Stimulated activated CD8-positive, alpha-beta memory T cell treated with anti-CD3 and anti-CD28 coated beads, Interleukin-2, amount 100 ng/mL, for 48 hours (primary cell): ENCODE data around the gene PPP2R5C.

ENCODE experiments used
- DNase-seq, 2 donors: peaks; one replicate each; pipeline ENCODE4 v3.0.0-alpha.2; 2020; ENCODE audit warnings: low read depth in 2 of 2

PPP2R5C gene

DNA sequence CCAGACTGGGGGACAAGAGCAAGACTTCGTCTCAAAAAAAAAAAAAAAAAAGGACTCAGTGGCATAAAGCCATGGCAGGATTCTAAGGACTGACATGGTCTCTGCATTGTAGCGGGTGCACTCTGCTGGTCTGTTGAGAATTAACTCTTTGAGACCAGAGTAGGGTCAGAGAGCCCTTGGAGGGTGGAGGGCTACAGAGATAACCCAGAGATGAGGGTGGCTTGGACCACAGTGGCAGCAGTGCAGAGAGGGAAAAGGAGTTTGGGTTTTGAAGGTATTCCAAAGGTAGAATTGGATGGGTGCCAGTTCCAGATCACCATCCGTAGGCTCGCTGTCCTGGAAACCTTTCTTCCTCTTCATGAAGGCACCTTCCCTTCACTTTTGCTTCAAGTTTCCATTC, 188.6 kb downstream of the PPP2R5C start:
- no peak for DNase-seq

DNA sequence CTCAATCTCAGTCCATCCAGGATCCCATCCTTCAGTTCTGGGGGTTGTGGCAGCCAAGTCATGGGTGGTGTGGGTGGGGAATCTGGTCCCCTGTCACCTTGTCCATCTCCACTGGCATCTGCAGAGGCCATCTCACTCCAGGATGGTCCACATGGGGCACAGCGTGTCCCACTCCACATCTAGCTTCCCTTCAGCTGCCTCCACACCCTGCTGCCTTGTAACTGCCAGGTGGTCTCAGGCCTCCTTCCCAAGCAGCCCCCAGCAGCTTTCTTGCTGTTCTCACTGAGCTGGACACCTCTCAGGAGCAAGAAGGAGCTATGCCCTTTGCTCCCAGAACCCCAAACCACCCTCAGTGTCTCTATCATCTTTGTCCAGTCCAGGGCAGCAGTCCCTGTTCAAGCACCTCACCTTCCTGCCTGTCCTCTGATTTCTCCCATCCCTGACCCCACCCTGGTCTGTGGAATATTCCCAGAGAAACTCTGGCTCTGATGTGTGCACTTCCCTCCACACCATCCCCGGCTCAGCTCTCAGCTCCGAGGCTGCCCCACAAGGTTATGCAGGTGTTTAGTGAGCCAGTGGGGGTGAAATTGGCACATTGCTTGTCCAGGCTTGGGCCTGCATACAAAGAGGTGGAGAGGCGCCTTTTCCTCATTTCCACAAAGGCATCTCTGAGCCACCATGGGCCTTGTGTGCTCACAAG, 189.2 kb downstream of the PPP2R5C start:
- no peak for DNase-seq

DNA sequence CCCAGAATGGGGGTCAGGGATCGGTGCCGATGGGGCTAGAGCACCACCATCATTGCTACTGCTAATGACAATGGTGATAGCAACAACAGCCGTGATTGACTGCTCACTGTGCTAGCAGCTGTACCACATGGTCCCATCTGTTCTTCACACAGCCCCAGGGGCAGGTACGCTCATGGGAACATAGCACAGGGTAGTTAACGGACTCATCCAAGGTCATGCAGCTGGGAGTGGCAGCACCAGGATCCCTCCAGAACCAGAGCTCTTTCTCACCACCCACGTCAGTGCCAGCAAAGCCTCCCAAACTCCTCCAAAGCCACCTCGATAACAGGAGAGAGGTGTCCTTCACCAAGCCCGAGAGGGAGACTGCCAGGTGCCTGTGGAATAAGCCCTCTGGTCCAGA, 191.6 kb downstream of the PPP2R5C start:
- DNase-seq, result no peak

- DNase-seq, result no peak
Observed at GRCh38 chr14:101954501-101954900, 193.0 kb downstream of the PPP2R5C start.

GRCh38 chr14:101955695-101956161, 194.2 kb downstream of the PPP2R5C start:
- DNase-seq, result no peak

- DNase-seq, result no peak
Observed at GRCh38 chr14:101956179-101956885, 194.8 kb downstream of the PPP2R5C start.

GRCh38 chr14:101957406-101958234, 196.1 kb downstream of the PPP2R5C start:
- DNase-seq, result no peak

- DNase-seq, result no peak
Observed at GRCh38 chr14:101958418-101959180, 197.1 kb downstream of the PPP2R5C start.

- DNase-seq, result no peak
Observed at GRCh38 chr14:101959277-101959676, 197.8 kb downstream of the PPP2R5C start.

GRCh38 chr14:101960225-101960624, 198.7 kb downstream of the PPP2R5C start:
- no peak for DNase-seq

- DNase-seq, result peak in 1 of 2 donors; percentile 64
Observed at GRCh38 chr14:101961011-101961721, 199.7 kb downstream of the PPP2R5C start.

DNA sequence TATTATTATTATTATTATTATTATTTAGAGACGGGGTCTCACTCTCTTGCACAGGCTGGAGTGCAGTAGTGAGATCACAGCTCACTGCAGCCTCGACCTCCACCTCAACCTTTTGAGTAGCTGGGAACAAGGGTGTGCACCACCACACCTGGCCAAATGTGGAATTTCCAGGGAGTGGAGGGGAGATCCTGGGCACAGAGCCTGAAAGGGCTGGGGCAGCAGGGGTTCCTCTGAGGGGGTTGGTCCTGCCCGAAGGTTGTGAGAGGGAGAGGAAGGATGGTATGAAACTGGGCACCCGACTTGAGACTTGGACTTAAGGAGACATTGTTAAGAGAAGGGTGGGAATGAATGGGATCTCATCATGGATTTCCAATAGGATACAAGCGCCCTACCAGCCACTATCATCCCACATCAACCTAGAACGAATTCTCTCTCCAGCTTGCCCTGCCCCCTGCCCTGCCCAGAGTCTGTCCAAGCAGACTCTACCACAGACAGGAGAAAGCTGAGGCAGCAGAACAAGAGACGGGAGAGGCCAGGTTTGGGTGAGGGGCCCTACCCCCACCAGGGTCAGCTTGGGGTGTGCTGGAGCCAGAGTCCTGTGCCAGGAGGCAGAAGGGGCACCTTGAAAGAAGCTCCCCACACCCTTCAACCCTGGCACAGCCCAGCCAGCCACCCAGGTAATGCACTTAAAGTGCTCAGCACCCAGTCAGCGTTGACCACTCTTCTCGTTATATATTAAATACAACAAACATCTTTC, 200.4 kb downstream of the PPP2R5C start:
- no peak for DNase-seq

DNA sequence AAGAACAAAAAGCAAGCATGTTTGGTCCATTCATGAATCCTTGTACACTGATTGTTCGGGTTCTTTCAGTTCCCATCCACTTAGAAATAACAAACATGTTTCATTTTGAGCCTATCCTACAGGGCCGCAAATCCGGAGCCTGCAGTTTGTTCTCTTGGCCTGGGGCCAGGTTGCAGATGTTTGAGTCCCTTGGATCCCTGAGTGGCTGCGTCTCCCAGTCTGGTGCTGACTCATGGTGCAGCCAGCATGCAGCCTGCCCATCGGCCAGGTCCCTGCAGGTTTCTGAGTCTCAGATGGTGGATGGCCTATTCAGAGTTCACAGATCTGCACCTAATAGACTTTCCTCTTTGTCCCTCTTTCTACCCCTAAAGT, 201.0 kb downstream of the PPP2R5C start:
- no peak for DNase-seq

DNA sequence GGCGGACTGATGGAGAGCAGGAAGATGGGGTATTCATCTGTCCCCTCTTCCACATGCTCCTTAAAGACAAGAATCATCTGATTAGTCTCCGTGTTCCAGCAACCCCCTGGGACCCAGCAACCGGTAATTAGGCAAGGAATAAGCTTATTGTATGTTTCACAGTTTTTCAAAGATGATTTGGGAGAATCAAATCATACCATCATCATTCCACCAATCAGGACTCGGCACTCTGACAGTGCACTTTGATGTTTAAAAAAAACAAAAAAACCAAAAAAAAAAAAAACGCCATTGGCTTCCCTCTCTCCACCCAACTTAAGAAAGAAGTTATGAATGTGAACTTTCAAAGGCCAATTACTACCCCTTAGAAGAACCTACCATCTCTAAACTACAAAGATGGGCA, 201.5 kb downstream of the PPP2R5C start:
- DNase-seq, result no peak

DNA sequence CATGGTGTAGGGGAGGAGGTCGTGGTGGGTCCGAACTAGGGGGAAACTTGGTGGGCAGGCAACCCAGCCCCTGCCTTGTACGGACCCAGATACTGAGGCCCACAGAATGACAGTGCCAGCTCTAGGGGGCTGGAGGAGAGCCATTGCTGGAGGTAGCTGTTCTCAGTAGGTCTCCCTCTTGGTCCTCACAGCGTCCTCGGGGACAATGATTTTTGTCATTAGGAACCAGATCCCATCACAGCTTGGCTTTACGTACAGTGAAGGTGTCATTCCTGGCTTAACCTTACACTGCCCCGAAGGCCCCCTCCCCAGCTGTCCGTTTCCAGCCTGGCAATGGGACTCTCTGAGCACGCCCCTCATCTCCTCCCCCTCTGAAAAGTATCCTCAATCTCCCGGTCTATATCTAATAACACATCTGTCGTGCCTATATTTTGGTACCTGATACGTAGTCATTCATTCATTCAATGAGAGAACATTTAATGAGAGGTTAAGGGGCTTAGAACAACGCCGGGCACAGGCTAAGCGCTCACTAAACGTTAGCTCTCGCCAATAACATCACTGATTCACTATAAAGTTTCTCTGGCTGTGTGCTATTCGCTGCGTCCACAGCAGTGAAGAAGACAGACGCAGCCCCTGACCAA, 202.3 kb downstream of the PPP2R5C start:
- no peak for DNase-seq

- DNase-seq, result peak; percentile 83 to 88
Observed at GRCh38 chr14:101964297-101965180, 203.0 kb downstream of the PPP2R5C start, which contains the start of gene DYNC1H1. Gene DYNC1H1 (plus strand): TSS chr14:101964573. CDS start chr14:101964692, 119 bp downstream.

GRCh38 chr14:101965181-101965544, 203.7 kb downstream of the PPP2R5C start:
- DNase-seq, result peak; percentile 40 to 51
